K562 (cell line): Measurements from ENCODE around the gene IL4I1. TPM values are rescaled to one million over a fixed set of nuclear protein-coding genes. Genes with fewer than 3 reads are reported as not detected.
A peak's percentile ranks its signal among the peaks of the same experiment; 100 is the strongest.

Source experiments
- ATAC-seq: fragments of 200-7000 bp; cut with Tn5 transposase; 3 replicates; pipeline ENCODE4 v1.9.1; 2020; ENCODE audit warnings: moderate library complexity
- BruUV-seq: library from RNA; stranded (reverse); fragments of 400-500 nt; replicated peaks from 2 replicates; lab custom pipeline; 2021; lab: Mats Ljungman, UMichigan
- CTCF ChIA-PET: fragments of 300-600 bp; formaldehyde crosslinking; extraction: SDS; loops from one replicate; lab custom pipeline; 2021; ENCODE audit warnings: low intra/inter-chr PET ratio; lab: Yijun Ruan, JAX
- POLR2A ChIA-PET: fragments of 300-600, 350-650 bp; sonication (Branson Sonifier 250); formaldehyde crosslinking; extraction: SDS; loops from one replicate; lab custom pipeline; 2021; ENCODE audit warnings: antibody characterized with exemption, inconsistent platforms; lab: Yijun Ruan, JAX
- DNase-seq, 4 experiments: peaks; one replicate each; pipeline versions ENCODE4 v3.0.0 to v3.0.0-alpha.2; 2011 to 2018; ENCODE audit warnings: low spot score in 3 of 4, mixed read lengths in 3 of 4; ENCODE audit errors: extremely low read depth in 1 of 4
- FAIRE-seq: peaks from 2 replicates; lab custom pipeline; 2011; peaks lifted over from hg19 to GRCh38; lab: Jason Lieb, UNC
- H2AFZ ChIP-seq: 2 replicates; pipeline ENCODE4 v1.6.0; 2011; ENCODE audit warnings: low read depth, low read length, control low read depth, inconsistent platforms
- H3K27ac ChIP-seq: fragments of 200-600 bp; 3 replicates; pipeline ENCODE4 v1.8.0; 2011; ENCODE audit warnings: low read depth, mild to moderate bottlenecking, control low read depth, inconsistent platforms, low read length, moderate library complexity, mixed read lengths; ENCODE audit errors: extremely low read depth
- H3K27me3 ChIP-seq, 2 experiments: fragments of 300-600 bp in 1 of 2; 2 replicates in 1 of 2; 3 replicates in 1 of 2; pipeline versions ENCODE4 v1.6.0 to v1.8.0; 2011; ENCODE audit warnings: inconsistent platforms in 2 of 2, low read length in 2 of 2, mild to moderate bottlenecking in 1 of 2, mixed read lengths in 1 of 2, moderate library complexity in 1 of 2; ENCODE audit not compliant: control insufficient read depth in 2 of 2, insufficient read depth in 2 of 2
- H3K36me3 ChIP-seq: fragments of 300-600 bp; 3 replicates; pipeline ENCODE4 v1.8.0; 2011; ENCODE audit warnings: mild to moderate bottlenecking, low read length, inconsistent platforms; ENCODE audit not compliant: control insufficient read depth, insufficient read depth
- H3K4me1 ChIP-seq, 2 experiments: fragments of 200-600 bp in 1 of 2; replicated peaks in 1 of 2; 2 replicates in 1 of 2; 3 replicates in 1 of 2; pipeline versions ENCODE4 v1.5.1 to v1.8.0; 2011; ENCODE audit warnings: inconsistent platforms in 2 of 2, low read length in 2 of 2, mild to moderate bottlenecking in 1 of 2, mixed read lengths in 1 of 2, moderate library complexity in 1 of 2; ENCODE audit not compliant: control insufficient read depth in 2 of 2, insufficient read depth in 2 of 2
- H3K4me2 ChIP-seq: 2 replicates; pipeline ENCODE4 v1.6.1; 2011; ENCODE audit warnings: low read length, control low read depth, inconsistent platforms, mixed read lengths; ENCODE audit not compliant: insufficient read depth
- H3K4me3 ChIP-seq: fragments of 200-600 bp; sonication (generic), shearing (Covaris generic); 2 replicates; pipeline ENCODE4 v1.5.1; 2016; ENCODE audit warnings: control low read depth, inconsistent platforms
- H3K79me2 ChIP-seq: fragments of 200-600 bp; 3 replicates; pipeline ENCODE4 v1.8.0; 2011; ENCODE audit warnings: low read length, inconsistent platforms; ENCODE audit not compliant: control insufficient read depth, insufficient read depth
- H3K9ac ChIP-seq, 2 experiments: 2 replicates each; pipeline versions ENCODE4 v1.6.0 to v1.6.1; 2011; ENCODE audit warnings: low read depth in 2 of 2, low read length in 2 of 2, control low read depth in 1 of 2, inconsistent platforms in 1 of 2, mild to moderate bottlenecking in 1 of 2, mixed read lengths in 1 of 2; ENCODE audit not compliant: insufficient read depth in 1 of 2
- H3K9me1 ChIP-seq: one replicate; pipeline ENCODE4 v1.6.0; 2011; ENCODE audit warnings: inconsistent platforms, mild to moderate bottlenecking, low read length, moderate library complexity; ENCODE audit not compliant: control insufficient read depth, insufficient read depth
- H3K9me3 ChIP-seq: replicated peaks from 2 replicates; pipeline ENCODE4 v1.5.1; 2011; ENCODE audit warnings: low read depth, low read length, inconsistent platforms; ENCODE audit not compliant: control insufficient read depth, insufficient read depth
- H4K20me1 ChIP-seq: replicated peaks from 2 replicates; pipeline ENCODE4 v1.6.1; 2011; ENCODE audit warnings: low read length, inconsistent platforms, mixed read lengths; ENCODE audit not compliant: control insufficient read depth, insufficient read depth
- CBFA2T2 ChIP-seq: fragments of 450-650 bp; conservative IDR thresholded peaks from 2 replicates; pipeline ENCODE4 v1.6.1; 2017; ENCODE audit warnings: mild to moderate bottlenecking
- CBX2 ChIP-seq: fragments of 200-600 bp; sonication (generic); IDR thresholded peaks from one replicate; pipeline ENCODE4 v1.6.1; 2012; ENCODE audit warnings: mild to moderate bottlenecking, low read length, inconsistent platforms; ENCODE audit not compliant: insufficient read depth, poor library complexity, severe bottlenecking
- GTF2A2 ChIP-seq: IDR thresholded peaks from 2 replicates; pipeline ENCODE4 v1.6.1; 2016; ENCODE audit warnings: mild to moderate bottlenecking, missing genetic modification characterization, missing compliant biosample characterization
- KDM1A ChIP-seq, 2 experiments: fragments of 450-650 bp; IDR thresholded peaks; 2 replicates each; pipeline ENCODE4 v1.6.1; 2016; ENCODE audit warnings: mild to moderate bottlenecking in 2 of 2
- MLLT1 ChIP-seq, 2 experiments: fragments of 450-650 bp; IDR thresholded peaks; 2 replicates each; pipeline ENCODE4 v1.6.1; 2016
- NFIC ChIP-seq: fragments of 450-650 bp; IDR thresholded peaks from 2 replicates; pipeline ENCODE4 v1.6.1; 2017; ENCODE audit warnings: mild to moderate bottlenecking, inconsistent platforms
- NR2C1 ChIP-seq, 2 experiments: fragments of 450-650 bp; IDR thresholded peaks; 2 replicates each; pipeline ENCODE4 v1.6.1; 2017; ENCODE audit warnings: mild to moderate bottlenecking in 2 of 2, antibody characterized with exemption in 1 of 2, inconsistent platforms in 1 of 2, missing compliant biosample characterization in 1 of 2, missing genetic modification characterization in 1 of 2
- SMAD3 ChIP-seq: fragments of 450-650 bp; formaldehyde crosslinking; conservative IDR thresholded peaks from 2 replicates; pipeline ENCODE4 v1.4.0; 2020; ENCODE audit warnings: mild to moderate bottlenecking
- SREBF2 ChIP-seq: sonication (generic); formaldehyde crosslinking; IDR thresholded peaks from 2 replicates; pipeline ENCODE4 v1.4.0; 2020; ENCODE audit warnings: mild to moderate bottlenecking, missing genetic modification reagents
- ZNF239 ChIP-seq: fragments of 250-450 bp; sonication (Bioruptor Pico); IDR thresholded peaks from 2 replicates; pipeline ENCODE4 v1.4.0; 2020; ENCODE audit warnings: mild to moderate bottlenecking
- ZNF280A ChIP-seq: fragments of 450-650 bp; IDR thresholded peaks from 2 replicates; pipeline ENCODE4 v1.6.1; 2018; ENCODE audit warnings: mild to moderate bottlenecking, low read depth; ENCODE audit not compliant: partially characterized antibody
- ZNF592 ChIP-seq: fragments of 450-650 bp; IDR thresholded peaks from 2 replicates; pipeline ENCODE4 v1.6.1; 2017; ENCODE audit warnings: antibody characterized with exemption, mild to moderate bottlenecking
- WGBS: fragments of 100-300 bp; shearing (Covaris generic); methylation state at CpG from one replicate; pipeline ENCODE4 v1.1.6; 2016; ENCODE audit warnings: low coverage, mixed read lengths; ENCODE audit not compliant: insufficient coverage; ENCODE audit errors: missing lambda C conversion rate; 5-methylcytosine and 5-hydroxymethylcytosine counted together
- in situ Hi-C: fragments of 300-500 bp; cut with MboI; formaldehyde crosslinking; loops from 4 replicates; pipeline ENCODE4 v1.15.0; 2018; ENCODE audit warnings: inconsistent platforms, mixed read lengths
- intact Hi-C: fragments of 100-400 bp; cut with micrococcal nuclease; formaldehyde crosslinking; loops from 2 replicates; pipeline ENCODE4 v1.14.2; 2022
- polyA plus RNA-seq, 8 experiments: library from polyadenylated mRNA; depleted of rRNA in 4 of 8; stranded (reverse) in 5 of 8; unstranded in 3 of 8; fragments of >200 nt; fragmentation: Nextera tagmentation in 2 of 8; fragmentation: Illumina TruSeq in 1 of 8; extraction: Ambion mirVana in 2 of 8; extraction: Trizol in 1 of 8; gene quantifications; 2 replicates each; pipeline versions ENCODE4 v1.2.1 to v1.2.3, GENCODE V29; 2011 to 2014; ENCODE audit warnings: inconsistent platforms in 1 of 8, missing spikeins in 1 of 8
- total RNA-seq, 7 experiments: library from RNA; depleted of rRNA in 6 of 7; stranded (reverse); fragments of >200 nt in 6 of 7; fragmentation: Illumina TruSeq in 2 of 7; extraction: Trizol in 2 of 7; gene quantifications; 2 replicates each; pipeline versions ENCODE4 v1.2.1 to v1.2.3, GENCODE V29; 2011 to 2021; ENCODE audit warnings: low replicate concordance in 1 of 7

Gene IL4I1
- total and polyA plus RNA-seq, 9 of the 15 experiments (the other 6 are each of a cell fraction or from before 2014, with no cell fraction given) = 0.06 to 0.95 (median 0.43) TPM; not detected in 2

- TF ChIP-seq ZNF280A (no peak), SREBF2 (CRISPR knock-in tag) (peak; percentile 29; the same call in 1 of the 2 replicates), MLLT1 (IDR thresholded peaks at IDR 0.05) (peak; percentile 93 to 96)
These were observed 32.5 kb upstream of the IL4I1 start, which contains the start of the genes ATF5 and NUP62 (continued) for GRCh38 chr19:49929121-49929610.

- Histone ChIP-seq H3K9me3 (no peaks in the 10 kb centered on the region), H3K36me3 (peaks cover 60% of the 10 kb centered on the region), H3K9me1 (peaks cover 11% of the 10 kb centered on the region), H3K27ac (peak overlapping the region; percentile 92), H3K4me2 (peak overlapping the region; percentile 97), H2AFZ (no peak overlapping the region), H4K20me1 (peaks cover 12% of the 10 kb centered on the region), H3K9ac (peak overlapping the region; percentile 94 to 98), H3K79me2 (peaks cover 84% of the 10 kb centered on the region), H3K27me3 (no peaks in the 10 kb centered on the region), H3K4me3 (peak overlapping the region; percentile 55), H3K4me1 (peaks cover 38 to 62% of the 10 kb centered on the region in 2 experiments)
- peak; percentile 49 for FAIRE-seq
- no peak for ATAC-seq
- ChIA-PET POLR2A (interaction anchor here (0.7 to 6.4 kb wide), 9 partner anchors 13 to 68 kb away, joined by 3 to 105 read pairs (median 5); partner anchors contain the start of genes AKT1S1 and TBC1D17), CTCF (no interaction called here)
- 6% methylated on average over 14 of the region's 14 CpGs for WGBS
- DNase-seq = peak in 1 of 4 experiments; percentile 5
- intact Hi-C loops = loop anchor here (5.0 kb wide), 1 partner anchor 60 kb away; the partner anchor contains the start of gene PNKP
- BruUV-seq = no TSS peak
- in situ Hi-C loops = no loop called here
- 0 out of 2 replicates have a peak, but pooled peaks have one; percentile 12 for TF ChIP-seq SMAD3
- TF ChIP-seq GTF2A2 = peak; percentile 49; the same call in 1 of the 2 replicates
- peak; percentile 61 for TF ChIP-seq ZNF239 (CRISPR knock-in tag)
- no peak for TF ChIP-seq NR2C1 (IDR thresholded peaks at IDR 0.05)
- peak; percentile 56; the same call in 1 of the 2 replicates for TF ChIP-seq NR2C1 (tag; IDR thresholded peaks at IDR 0.05)
- no peak for TF ChIP-seq KDM1A (IDR thresholded peaks at IDR 0.05)
- TF ChIP-seq NFIC = no peak
- TF ChIP-seq ZNF592 = peak; percentile 68
- no peak for TF ChIP-seq CBFA2T2
- TF ChIP-seq CBX2 = no peak
These were observed 31.0 kb upstream of the IL4I1 start for GRCh38 chr19:49927526-49928264.
